NCI-H82 (cell line): ENCODE data around the gene KCNIP4.

Experiments
- DNase-seq: peaks from one replicate; lab custom pipeline; 2025; lab: John Stamatoyannopoulos, UW

KCNIP4 gene

GRCh38 chr4:21457086-21457840 lies 491.3 kb downstream of the KCNIP4 start:
- no peak for DNase-seq

- no peak for DNase-seq
Measured at GRCh38 chr4:21454831-21455230, 493.7 kb downstream of the KCNIP4 start.

GRCh38 chr4:21454201-21454600 lies 494.4 kb downstream of the KCNIP4 start:
- DNase-seq: no peak

- DNase-seq: no peak
Measured at GRCh38 chr4:21452931-21453330, 495.6 kb downstream of the KCNIP4 start.

GRCh38 chr4:21451032-21451431 lies 497.5 kb downstream of the KCNIP4 start:
- peak; percentile 8 for DNase-seq

- DNase-seq: peak; percentile 8
Measured at GRCh38 chr4:21450331-21450730, 498.2 kb downstream of the KCNIP4 start.

- no peak for DNase-seq
Measured at GRCh38 chr4:21447301-21448054, 501.1 kb downstream of the KCNIP4 start.

GRCh38 chr4:21420166-21420565 lies 528.4 kb downstream of the KCNIP4 start:
- DNase-seq: no peak

- DNase-seq: no peak
Measured at GRCh38 chr4:21415728-21416127, 532.8 kb downstream of the KCNIP4 start.

- DNase-seq: no peak
Measured at GRCh38 chr4:21413807-21414370, 534.7 kb downstream of the KCNIP4 start.

- no peak for DNase-seq
Measured at GRCh38 chr4:21411086-21411485, 537.5 kb downstream of the KCNIP4 start.

GRCh38 chr4:21410372-21410771 lies 538.2 kb downstream of the KCNIP4 start:
- DNase-seq: no peak

GRCh38 chr4:21387683-21388082 lies 560.9 kb downstream of the KCNIP4 start:
- no peak for DNase-seq

GRCh38 chr4:21386166-21386780 lies 562.3 kb downstream of the KCNIP4 start:
- no peak for DNase-seq

- DNase-seq: no peak
Measured at GRCh38 chr4:21385706-21386105, 562.9 kb downstream of the KCNIP4 start.

GRCh38 chr4:21384609-21385008 lies 564.0 kb downstream of the KCNIP4 start:
- no peak for DNase-seq

- no peak for DNase-seq
Measured at GRCh38 chr4:21380861-21381260, 567.7 kb downstream of the KCNIP4 start.

- DNase-seq: no peak
Measured at GRCh38 chr4:21377046-21377445, 571.5 kb downstream of the KCNIP4 start.

GRCh38 chr4:21376176-21376575 lies 572.4 kb downstream of the KCNIP4 start:
- DNase-seq: no peak

GRCh38 chr4:21374641-21375368 lies 573.8 kb downstream of the KCNIP4 start:
- no peak for DNase-seq

GRCh38 chr4:21367567-21367966 lies 581.0 kb downstream of the KCNIP4 start:
- DNase-seq: no peak

- DNase-seq: no peak
Measured at GRCh38 chr4:21366840-21367239, 581.7 kb downstream of the KCNIP4 start.
